Fibroblast of lung (primary cell): ENCODE results near the gene BMPR1B. TPM values are rescaled to one million over a fixed set of nuclear protein-coding genes. Genes with fewer than 3 reads are reported as not detected.
A peak's percentile ranks its signal among the peaks of the same experiment; 100 is the strongest.

ENCODE experiments used
- DNase-seq, 2 donors: peaks; one replicate each; pipeline versions ENCODE4 v3.0.0 to v3.0.0-alpha.2; 2010; ENCODE audit warnings: low read depth in 2 of 2
- H2AFZ ChIP-seq: 2 replicates; pipeline ENCODE4 v1.5.1; 2012; ENCODE audit warnings: low read length, control low read depth, inconsistent platforms
- H3K27ac ChIP-seq: 2 replicates; pipeline ENCODE4 v1.5.1; 2011; ENCODE audit warnings: low read length, control low read depth; ENCODE audit not compliant: insufficient read depth
- H3K27me3 ChIP-seq: 2 replicates; pipeline ENCODE4 v1.5.1; 2011; ENCODE audit warnings: mild to moderate bottlenecking, low read length; ENCODE audit not compliant: control insufficient read depth, insufficient read depth
- H3K36me3 ChIP-seq: 2 replicates; pipeline ENCODE4 v1.5.1; 2011; ENCODE audit warnings: low read length; ENCODE audit not compliant: control insufficient read depth, insufficient read depth
- H3K4me1 ChIP-seq: 2 replicates; pipeline ENCODE4 v1.5.1; 2011; ENCODE audit warnings: low read length; ENCODE audit not compliant: control insufficient read depth, insufficient read depth; ENCODE audit errors: extremely low read depth
- H3K4me2 ChIP-seq: 2 replicates; pipeline ENCODE4 v1.5.1; 2011; ENCODE audit warnings: low read length, control low read depth; ENCODE audit not compliant: insufficient read depth; ENCODE audit errors: extremely low read depth
- H3K4me3 ChIP-seq, 4 experiments: fragments of 200-600 bp in 1 of 4; sonication (generic) in 1 of 4; replicated peaks in 1 of 4; 2 replicates each; pipeline ENCODE4 v1.5.1; 2011 to 2016; ENCODE audit warnings: low read length in 4 of 4, low read depth in 3 of 4, mild to moderate bottlenecking in 3 of 4, control low read depth in 2 of 4, inconsistent platforms in 1 of 4, mixed read lengths in 1 of 4; ENCODE audit not compliant: insufficient read depth in 1 of 4; ENCODE audit errors: control extremely low read depth in 1 of 4
- H3K79me2 ChIP-seq: 2 replicates; pipeline ENCODE4 v1.5.1; 2012; ENCODE audit warnings: mild to moderate bottlenecking, low read length, inconsistent platforms; ENCODE audit not compliant: control insufficient read depth, insufficient read depth
- H3K9ac ChIP-seq: 2 replicates; pipeline ENCODE4 v1.5.1; 2011; ENCODE audit warnings: mild to moderate bottlenecking, low read length, control low read depth; ENCODE audit not compliant: insufficient read depth
- H3K9me3 ChIP-seq: 2 replicates; pipeline ENCODE4 v1.5.1; 2012; ENCODE audit warnings: low read depth, low read length; ENCODE audit not compliant: control insufficient read depth, insufficient read depth
- H4K20me1 ChIP-seq: 2 replicates; pipeline ENCODE4 v1.5.1; 2011; ENCODE audit warnings: low read length; ENCODE audit not compliant: control insufficient read depth, insufficient read depth; ENCODE audit errors: extremely low read depth
- CTCF ChIP-seq, 2 donors: IDR thresholded peaks in 1 of 2; conservative IDR thresholded peaks in 1 of 2; 1 replicate in 1 of 2; 2 replicates in 1 of 2; pipeline ENCODE4 v1.5.1; 2011 to 2012; ENCODE audit warnings: low read length in 2 of 2, control low read depth in 1 of 2, inconsistent platforms in 1 of 2, low read depth in 1 of 2, mild to moderate bottlenecking in 1 of 2
- EZH2 ChIP-seq: IDR thresholded peaks from 2 replicates; pipeline ENCODE4 v1.5.1; 2012; ENCODE audit warnings: low read length, control low read depth, mild to moderate bottlenecking; ENCODE audit errors: missing control alignments
- polyA plus RNA-seq, 2 donors: library from polyadenylated mRNA; depleted of rRNA in 1 of 2; stranded (reverse) in 1 of 2; unstranded in 1 of 2; fragments of >200 nt; gene quantifications; 2 replicates each; pipeline ENCODE4 v1.2.1, GENCODE V29; 2011 to 2012; ENCODE audit warnings: missing spikeins in 1 of 2
- total RNA-seq: library from RNA; depleted of rRNA; stranded (reverse); fragments of >200 nt; gene quantifications from 2 replicates; pipeline ENCODE4 v1.2.1, GENCODE V29; 2014

Gene BMPR1B
- total and polyA plus RNA-seq, 2 donors (not counting 1 experiment from before 2014, with no cell fraction given), result 0.17 to 0.45 TPM

GRCh38 chr4:95038791-95039190 lies 281.0 kb downstream of the BMPR1B start:
- no peaks in the 10 kb centered on the region for H4K20me1 ChIP-seq
- TF ChIP-seq CTCF (conservative IDR thresholded peaks at IDR 0.05 in 1 of 2, IDR thresholded peaks at IDR 0.05 in 1 of 2; ENCODE audit: low read depth in 1 of 2, low read length in 2 of 2) (no peak), EZH2 (no peak)
- no peak overlapping the region for H3K27ac ChIP-seq
- DNase-seq, result peak in 1 of 2 donors; percentile 86
- H3K9me3 ChIP-seq, result no peaks in the 10 kb centered on the region
- H3K9ac ChIP-seq, result no peak overlapping the region
- no peak overlapping the region for H2AFZ ChIP-seq
- no peaks in the 10 kb centered on the region for H3K27me3 ChIP-seq
- no peak overlapping the region for H3K4me3 ChIP-seq
- no peaks in the 10 kb centered on the region for H3K36me3 ChIP-seq
- H3K4me2 ChIP-seq, result no peak overlapping the region
- H3K4me1 ChIP-seq, result no peaks in the 10 kb centered on the region
- no peaks in the 10 kb centered on the region for H3K79me2 ChIP-seq

- H2AFZ ChIP-seq, result no peak overlapping the region
- H3K4me2 ChIP-seq, result no peak overlapping the region
- no peaks in the 10 kb centered on the region for H3K79me2 ChIP-seq
- H3K27me3 ChIP-seq, result no peaks in the 10 kb centered on the region
- H3K4me1 ChIP-seq, result no peaks in the 10 kb centered on the region
- H3K27ac ChIP-seq, result no peak overlapping the region
- H3K4me3 ChIP-seq, result no peak overlapping the region
- DNase-seq, result peak in 1 of 2 donors; percentile 7
- TF ChIP-seq CTCF (conservative IDR thresholded peaks at IDR 0.05 in 1 of 2, IDR thresholded peaks at IDR 0.05 in 1 of 2; ENCODE audit: low read depth in 1 of 2, low read length in 2 of 2) (no peak), EZH2 (no peak)
- H3K9me3 ChIP-seq, result no peaks in the 10 kb centered on the region
- H3K9ac ChIP-seq, result no peak overlapping the region
- H4K20me1 ChIP-seq, result no peaks in the 10 kb centered on the region
- H3K36me3 ChIP-seq, result no peaks in the 10 kb centered on the region
Observed at GRCh38 chr4:95044324-95044837, 286.6 kb downstream of the BMPR1B start.

- Histone ChIP-seq H3K36me3 (no peaks in the 10 kb centered on the region), H4K20me1 (no peaks in the 10 kb centered on the region), H3K27ac (no peak overlapping the region), H2AFZ (no peak overlapping the region), H3K79me2 (no peaks in the 10 kb centered on the region), H3K9ac (no peak overlapping the region), H3K4me1 (no peaks in the 10 kb centered on the region), H3K4me2 (no peak overlapping the region), H3K9me3 (no peaks in the 10 kb centered on the region), H3K27me3 (no peaks in the 10 kb centered on the region), H3K4me3 (no peak overlapping the region)
- DNase-seq, result peak in 1 of 2 donors; percentile 45
- TF ChIP-seq CTCF (conservative IDR thresholded peaks at IDR 0.05 in 1 of 2, IDR thresholded peaks at IDR 0.05 in 1 of 2; ENCODE audit: low read depth in 1 of 2, low read length in 2 of 2) (no peak), EZH2 (no peak)
Observed at GRCh38 chr4:95045429-95045828, 287.7 kb downstream of the BMPR1B start.
